ENCODE data around the gene SYCP3. TPM values are rescaled to one million over a fixed set of nuclear protein-coding genes. Genes with fewer than 3 reads are reported as not detected.

The SYCP3 gene
- total RNA-seq, 6 experiments from 2014 or later, result not detected

GRCh38 chr12:101761350-101761749 is 22.1 kb upstream of the SYCP3 start:
- ATAC-seq, result peak in 1 of 4 donors; percentile 34

GRCh38 chr12:101759396-101760047 is 20.3 kb upstream of the SYCP3 start:
- Histone ChIP-seq H3K36me3 (peaks cover 0 to 3% (median 0%) of the 10 kb centered on the region in 4 donors), H3K4me3 (no peak overlapping the region), H3K27me3 (no peaks in the 10 kb centered on the region), H3K4me1 (no peaks in the 10 kb centered on the region), H3K27ac (no peak overlapping the region), H3K9me3 (no peaks in the 10 kb centered on the region)
- DNase-seq (no peak), ATAC-seq (peak; percentile 59 to 77 (median 72))
- intact Hi-C loops (cut with DNase I), result no loop called here
- WGBS (ENCODE audit: insufficient coverage, low coverage, low lambda C conversion rate, missing lambda C conversion rate), result 55% methylated on average over 5 of the region's 5 CpGs
- no peak for TF ChIP-seq POLR2A (IDR thresholded peaks at IDR 0.05)
- TF ChIP-seq CTCF (IDR thresholded peaks at IDR 0.05), result peak; percentile 68 to 75 (median 72)

More at GRCh38 chr12:101761350-101761749, 22.1 kb upstream of the SYCP3 start:
- Histone ChIP-seq H3K27ac (no peak overlapping the region), H3K9me3 (no peaks in the 10 kb centered on the region), H3K4me1 (no peaks in the 10 kb centered on the region), H3K36me3 (peaks cover 0 to 3% (median 0%) of the 10 kb centered on the region in 4 donors), H3K27me3 (no peaks in the 10 kb centered on the region), H3K4me3 (no peak overlapping the region)
- TF ChIP-seq CTCF (IDR thresholded peaks at IDR 0.05), result no peak
- no peak for TF ChIP-seq POLR2A (IDR thresholded peaks at IDR 0.05)
- intact Hi-C loops (cut with DNase I), result no loop called here
- DNase-seq, result no peak
- 53% methylated on average over 5 of the region's 5 CpGs for WGBS (ENCODE audit: insufficient coverage, low coverage, low lambda C conversion rate, missing lambda C conversion rate)

- Histone ChIP-seq H3K4me3 (no peak overlapping the region), H3K36me3 (peaks cover 0 to 35% (median 9%) of the 10 kb centered on the region in 4 donors), H3K27ac (no peak overlapping the region), H3K27me3 (no peaks in the 10 kb centered on the region), H3K9me3 (no peaks in the 10 kb centered on the region), H3K4me1 (no peaks in the 10 kb centered on the region)
- DNase-seq (no peak), ATAC-seq (peak in 1 of 4 donors; percentile 13)
- intact Hi-C loops (cut with DNase I), result no loop called here
- TF ChIP-seq CTCF (IDR thresholded peaks at IDR 0.05) (no peak), POLR2A (IDR thresholded peaks at IDR 0.05) (no peak)
- WGBS (ENCODE audit: insufficient coverage, low coverage, low lambda C conversion rate, missing lambda C conversion rate), result 94% methylated on average over 4 of the region's 4 CpGs
Observed at GRCh38 chr12:101750152-101750551, 10.9 kb upstream of the SYCP3 start.

- peak in 1 of 4 donors; percentile 18 for ATAC-seq
- no peaks in the 10 kb centered on the region for H3K4me1 ChIP-seq
- WGBS (ENCODE audit: insufficient coverage, low coverage, low lambda C conversion rate, missing lambda C conversion rate), result 80% methylated on average over 4 of the region's 4 CpGs
- no peak for DNase-seq
- intact Hi-C loops (cut with DNase I), result no loop called here
- no peak overlapping the region for H3K27ac ChIP-seq
- H3K9me3 ChIP-seq, result no peaks in the 10 kb centered on the region
- no peak for TF ChIP-seq POLR2A (IDR thresholded peaks at IDR 0.05)
- TF ChIP-seq CTCF (IDR thresholded peaks at IDR 0.05), result no peak
- no peak overlapping the region for H3K4me3 ChIP-seq
- no peaks in the 10 kb centered on the region for H3K27me3 ChIP-seq
- H3K36me3 ChIP-seq, result peaks cover 0 to 40% (median 9%) of the 10 kb centered on the region in 4 donors
Observed at GRCh38 chr12:101749657-101750056, 10.4 kb upstream of the SYCP3 start.
